Measurements from ENCODE around the gene BMERB1. TPM values are rescaled to one million over a fixed set of nuclear protein-coding genes. Genes with fewer than 3 reads are reported as not detected.

BMERB1 gene
- total RNA-seq, 1 experiment from 2014 or later, result 64.2 TPM

GRCh38 chr16:15607700-15608396, 173.5 kb downstream of the BMERB1 start:
- Histone ChIP-seq H3K27ac (no peak overlapping the region; the same call in 1 of the 2 replicates), H3K36me3 (peaks cover 77% of the 10 kb centered on the region)
- peak; percentile 19 to 36 for DNase-seq

GRCh38 chr16:15608398-15609285, 174.3 kb downstream of the BMERB1 start:
- Histone ChIP-seq H3K27ac (no peak overlapping the region), H3K9me3 (replicated peaks) (no peaks in the 10 kb centered on the region), H3K4me1 (peaks cover 8% of the 10 kb centered on the region), H3K36me3 (peaks cover 72% of the 10 kb centered on the region), H3K4me3 (no peak overlapping the region), H3K27me3 (no peaks in the 10 kb centered on the region)
- DNase-seq, result no peak

More at GRCh38 chr16:15607700-15608396, 173.5 kb downstream of the BMERB1 start:
- Histone ChIP-seq H3K4me1 (peaks cover 8% of the 10 kb centered on the region), H3K27me3 (no peaks in the 10 kb centered on the region), H3K9me3 (replicated peaks) (no peaks in the 10 kb centered on the region), H3K4me3 (no peak overlapping the region)

- no peak for DNase-seq
These were observed 174.9 kb downstream of the BMERB1 start for GRCh38 chr16:15609286-15609649.

GRCh38 chr16:15610369-15610871, 176.0 kb downstream of the BMERB1 start:
- Histone ChIP-seq H3K27ac (no peak overlapping the region), H3K4me3 (no peak overlapping the region), H3K27me3 (no peaks in the 10 kb centered on the region), H3K36me3 (peaks cover 70% of the 10 kb centered on the region), H3K9me3 (replicated peaks) (no peaks in the 10 kb centered on the region), H3K4me1 (peaks cover 8% of the 10 kb centered on the region)
- no peak for DNase-seq

More at GRCh38 chr16:15609286-15609649, 174.9 kb downstream of the BMERB1 start:
- peaks cover 8% of the 10 kb centered on the region for H3K4me1 ChIP-seq
- H3K9me3 ChIP-seq (replicated peaks), result no peaks in the 10 kb centered on the region
- no peak overlapping the region for H3K4me3 ChIP-seq
- H3K36me3 ChIP-seq, result peaks cover 70% of the 10 kb centered on the region
- no peak overlapping the region for H3K27ac ChIP-seq
- no peaks in the 10 kb centered on the region for H3K27me3 ChIP-seq

DNA sequence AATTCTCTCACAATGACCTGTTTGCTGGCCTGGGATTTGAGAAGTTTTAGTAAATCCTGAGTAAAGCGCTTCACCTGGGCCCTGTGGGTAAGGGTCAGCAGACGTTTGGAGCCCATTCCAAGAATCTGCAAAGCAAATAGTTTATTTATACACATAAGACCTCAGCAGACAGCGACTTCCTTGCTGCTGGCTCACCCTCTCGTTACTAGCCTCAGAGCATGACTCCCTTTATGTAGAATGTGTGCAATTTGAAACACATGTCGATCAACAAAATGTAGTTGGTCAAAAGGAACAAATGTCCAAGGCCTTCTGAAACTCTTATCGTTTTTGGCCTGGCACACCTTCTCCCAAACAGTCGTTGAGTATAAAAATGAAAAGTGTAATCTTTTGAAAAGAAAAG, 177.2 kb downstream of the BMERB1 start:
- DNase-seq, result no peak

GRCh38 chr16:15613676-15614075, 179.3 kb downstream of the BMERB1 start:
- DNase-seq, result no peak
- Histone ChIP-seq H3K4me1 (no peaks in the 10 kb centered on the region), H3K27me3 (no peaks in the 10 kb centered on the region), H3K27ac (no peak overlapping the region), H3K4me3 (no peak overlapping the region), H3K9me3 (replicated peaks) (no peaks in the 10 kb centered on the region), H3K36me3 (peaks cover 84% of the 10 kb centered on the region)

More for the DNA sequence above, 177.2 kb downstream of the BMERB1 start:
- Histone ChIP-seq H3K4me1 (peaks cover 8% of the 10 kb centered on the region), H3K4me3 (no peak overlapping the region), H3K9me3 (replicated peaks) (no peaks in the 10 kb centered on the region), H3K27ac (no peak overlapping the region), H3K36me3 (peaks cover 82% of the 10 kb centered on the region), H3K27me3 (no peaks in the 10 kb centered on the region)

- no peak overlapping the region for H3K4me3 ChIP-seq
- no peaks in the 10 kb centered on the region for H3K27me3 ChIP-seq
- H3K27ac ChIP-seq, result no peak overlapping the region
- no peaks in the 10 kb centered on the region for H3K9me3 ChIP-seq (replicated peaks)
- DNase-seq, result no peak
- H3K4me1 ChIP-seq, result no peaks in the 10 kb centered on the region
- peaks cover 85% of the 10 kb centered on the region for H3K36me3 ChIP-seq
These were observed 181.6 kb downstream of the BMERB1 start for GRCh38 chr16:15616012-15616411.

- Histone ChIP-seq H3K27ac (no peak overlapping the region), H3K9me3 (replicated peaks) (no peaks in the 10 kb centered on the region), H3K36me3 (peaks cover 83% of the 10 kb centered on the region), H3K4me1 (no peaks in the 10 kb centered on the region), H3K27me3 (no peaks in the 10 kb centered on the region), H3K4me3 (no peak overlapping the region)
- no peak for DNase-seq
These were observed 182.2 kb downstream of the BMERB1 start for GRCh38 chr16:15616475-15617165.

- Histone ChIP-seq H3K27me3 (no peaks in the 10 kb centered on the region), H3K4me3 (no peak overlapping the region), H3K27ac (no peak overlapping the region), H3K36me3 (peaks cover 75% of the 10 kb centered on the region), H3K4me1 (no peaks in the 10 kb centered on the region), H3K9me3 (replicated peaks) (no peaks in the 10 kb centered on the region)
- no peak for DNase-seq
These were observed 183.5 kb downstream of the BMERB1 start for GRCh38 chr16:15617901-15618300.

GRCh38 chr16:15618392-15618791, 184.0 kb downstream of the BMERB1 start:
- H3K27me3 ChIP-seq, result no peaks in the 10 kb centered on the region
- H3K36me3 ChIP-seq, result peaks cover 74% of the 10 kb centered on the region
- no peak overlapping the region for H3K27ac ChIP-seq
- no peak for DNase-seq
- no peak overlapping the region for H3K4me3 ChIP-seq
- H3K4me1 ChIP-seq, result no peaks in the 10 kb centered on the region
- no peaks in the 10 kb centered on the region for H3K9me3 ChIP-seq (replicated peaks)

GRCh38 chr16:15620611-15621195, 186.3 kb downstream of the BMERB1 start:
- no peak overlapping the region for H3K4me3 ChIP-seq
- no peaks in the 10 kb centered on the region for H3K9me3 ChIP-seq (replicated peaks)
- DNase-seq, result no peak
- H3K27ac ChIP-seq, result no peak overlapping the region
- no peaks in the 10 kb centered on the region for H3K4me1 ChIP-seq
- peaks cover 73% of the 10 kb centered on the region for H3K36me3 ChIP-seq
- no peaks in the 10 kb centered on the region for H3K27me3 ChIP-seq

DNA sequence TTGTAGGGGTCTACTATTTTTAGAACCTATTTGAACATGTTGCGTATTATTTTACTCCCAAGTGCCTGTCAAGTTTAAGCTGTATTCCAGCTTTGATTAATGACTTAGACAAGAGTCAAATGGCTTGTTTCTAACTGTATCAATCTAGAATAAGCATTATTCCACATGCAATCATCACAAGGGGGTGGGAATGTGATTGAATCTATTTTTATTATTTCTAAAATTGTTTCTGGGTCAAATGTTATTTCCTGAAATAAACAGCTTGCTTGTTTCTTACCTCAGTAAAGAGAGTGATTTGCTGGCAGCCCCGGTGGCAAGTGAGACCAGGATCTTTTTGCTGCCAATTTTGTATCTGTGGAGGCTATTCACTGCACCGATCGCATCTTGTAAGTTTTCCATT, 187.1 kb downstream of the BMERB1 start:
- Histone ChIP-seq H3K27me3 (no peaks in the 10 kb centered on the region), H3K4me1 (no peaks in the 10 kb centered on the region), H3K27ac (no peak overlapping the region), H3K4me3 (no peak overlapping the region), H3K9me3 (replicated peaks) (no peaks in the 10 kb centered on the region), H3K36me3 (peaks cover 69% of the 10 kb centered on the region)
- no peak for DNase-seq

DNA sequence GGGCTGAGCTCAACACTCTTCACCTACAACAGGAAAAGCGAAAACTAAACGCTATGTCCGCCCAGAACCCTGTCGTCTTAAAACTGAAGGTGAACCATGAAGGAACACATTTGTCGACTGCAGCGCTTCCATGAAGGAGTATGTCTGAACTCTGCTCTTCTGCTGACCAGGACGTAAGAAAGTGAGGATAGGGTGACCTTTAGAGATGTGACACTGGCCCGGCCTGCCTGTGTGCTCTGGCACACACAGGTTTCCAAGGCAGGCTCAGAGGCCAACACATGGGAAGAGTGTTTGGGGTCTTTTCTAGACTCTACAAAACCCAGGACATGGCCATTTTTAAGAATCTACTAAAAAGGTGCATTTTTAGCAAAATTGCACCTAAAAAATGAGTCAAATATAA, 187.5 kb downstream of the BMERB1 start:
- H3K9me3 ChIP-seq (replicated peaks), result no peaks in the 10 kb centered on the region
- H3K4me3 ChIP-seq, result no peak overlapping the region
- peaks cover 65% of the 10 kb centered on the region for H3K36me3 ChIP-seq
- no peak for DNase-seq
- no peaks in the 10 kb centered on the region for H3K4me1 ChIP-seq
- no peak overlapping the region for H3K27ac ChIP-seq
- no peaks in the 10 kb centered on the region for H3K27me3 ChIP-seq

- H3K27ac ChIP-seq, result no peak overlapping the region
- no peak overlapping the region for H3K4me3 ChIP-seq
- H3K4me1 ChIP-seq, result no peaks in the 10 kb centered on the region
- H3K27me3 ChIP-seq, result no peaks in the 10 kb centered on the region
- H3K36me3 ChIP-seq, result peaks cover 60% of the 10 kb centered on the region
- DNase-seq, result no peak
- H3K9me3 ChIP-seq (replicated peaks), result no peaks in the 10 kb centered on the region
These were observed 197.5 kb downstream of the BMERB1 start for GRCh38 chr16:15631730-15632409.

Measured in SJCRH30 (cell line).